Neuronal stem cell (in vitro differentiated cells): Measurements from ENCODE around the gene GNG14.
A peak's percentile ranks its signal among the peaks of the same experiment; 100 is the strongest.

ENCODE experiments used
- DNase-seq: peaks from one replicate; pipeline ENCODE4 v3.0.0-alpha.2; 2013; ENCODE audit warnings: low spot score
- H2AFZ ChIP-seq: one replicate; pipeline ENCODE4 v1.6.1; 2013; ENCODE audit warnings: mild to moderate bottlenecking, low read length, inconsistent platforms
- H2AK5ac ChIP-seq: 2 replicates; pipeline ENCODE4 v1.6.1; 2013; ENCODE audit warnings: low read depth, mild to moderate bottlenecking, inconsistent platforms, low read length, moderate library complexity, mixed read lengths
- H2BK120ac ChIP-seq: 2 replicates; pipeline ENCODE4 v1.6.1; 2013; ENCODE audit warnings: low read depth, mild to moderate bottlenecking, inconsistent platforms, low read length, moderate library complexity, mixed read lengths
- H2BK12ac ChIP-seq: one replicate; pipeline ENCODE4 v1.6.1; 2013; ENCODE audit warnings: low read length, inconsistent platforms
- H2BK15ac ChIP-seq: 2 replicates; pipeline ENCODE4 v1.6.1; 2013; ENCODE audit warnings: mild to moderate bottlenecking, low read length, inconsistent platforms, mixed read lengths
- H2BK5ac ChIP-seq: one replicate; pipeline ENCODE4 v1.6.1; 2013; ENCODE audit warnings: inconsistent platforms, mild to moderate bottlenecking, low read length, moderate library complexity
- H3K14ac ChIP-seq: one replicate; pipeline ENCODE4 v1.6.1; 2013; ENCODE audit warnings: low read length, inconsistent platforms
- H3K18ac ChIP-seq: 2 replicates; pipeline ENCODE4 v1.6.1; 2013; ENCODE audit warnings: low read length, inconsistent platforms
- H3K23ac ChIP-seq: 2 replicates; pipeline ENCODE4 v1.6.1; 2013; ENCODE audit warnings: low read depth, mild to moderate bottlenecking, mixed read lengths, low read length, inconsistent platforms; ENCODE audit not compliant: poor library complexity
- H3K27ac ChIP-seq: replicated peaks from 3 replicates; pipeline ENCODE4 v1.5.1; 2013; ENCODE audit warnings: low read length, inconsistent platforms
- H3K27me3 ChIP-seq, 3 experiments: 2 replicates each; pipeline ENCODE4 v1.6.1; 2013; ENCODE audit warnings: low read length in 3 of 3, mild to moderate bottlenecking in 2 of 3, inconsistent platforms in 1 of 3, low read depth in 1 of 3, mixed read lengths in 1 of 3, moderate library complexity in 1 of 3; ENCODE audit not compliant: control insufficient read depth in 3 of 3, insufficient read depth in 3 of 3
- H3K36me3 ChIP-seq, 2 donors: replicated peaks in 1 of 2; 2 replicates each; pipeline ENCODE4 v1.6.1; 2013; ENCODE audit warnings: low read length in 2 of 2; ENCODE audit not compliant: control insufficient read depth in 2 of 2, insufficient read depth in 2 of 2
- H3K4ac ChIP-seq: 2 replicates; pipeline ENCODE4 v1.6.1; 2013; ENCODE audit warnings: inconsistent platforms, mild to moderate bottlenecking, low read length, moderate library complexity
- H3K4me1 ChIP-seq, 2 donors: 1 replicate in 1 of 2; 2 replicates in 1 of 2; pipeline ENCODE4 v1.6.1; 2013; ENCODE audit warnings: low read length in 2 of 2, low read depth in 1 of 2; ENCODE audit not compliant: control insufficient read depth in 2 of 2, insufficient read depth in 1 of 2
- H3K4me2 ChIP-seq: one replicate; pipeline ENCODE4 v1.6.1; 2013; ENCODE audit warnings: mild to moderate bottlenecking, low read length, inconsistent platforms; ENCODE audit not compliant: insufficient read depth, poor library complexity, severe bottlenecking
- H3K4me3 ChIP-seq, 2 donors: 2 replicates each; pipeline ENCODE4 v1.5.1; 2013; ENCODE audit warnings: low read length in 2 of 2, mild to moderate bottlenecking in 2 of 2, inconsistent platforms in 1 of 2, moderate library complexity in 1 of 2
- H3K79me1 ChIP-seq: one replicate; pipeline ENCODE4 v1.6.1; 2013; ENCODE audit warnings: low read depth, mild to moderate bottlenecking, inconsistent platforms, low read length, moderate library complexity
- H3K9ac ChIP-seq: one replicate; pipeline ENCODE4 v1.6.1; 2013; ENCODE audit warnings: mild to moderate bottlenecking, low read depth, low read length, inconsistent platforms; ENCODE audit not compliant: poor library complexity
- H3K9me3 ChIP-seq, 2 donors: replicated peaks in 1 of 2; 2 replicates each; pipeline versions ENCODE3 to v1.6.1; 2013; ENCODE audit warnings: low read length in 2 of 2, mild to moderate bottlenecking in 2 of 2, inconsistent platforms in 1 of 2, low read depth in 1 of 2, mixed read lengths in 1 of 2, moderate library complexity in 1 of 2; ENCODE audit not compliant: control insufficient read depth in 2 of 2, insufficient read depth in 1 of 2
- H4K8ac ChIP-seq: one replicate; pipeline ENCODE4 v1.6.1; 2013; ENCODE audit warnings: low read depth, mild to moderate bottlenecking, inconsistent platforms, low read length, moderate library complexity
- H4K91ac ChIP-seq: one replicate; pipeline ENCODE4 v1.6.1; 2013; ENCODE audit warnings: low read length, low read depth, mild to moderate bottlenecking, inconsistent platforms; ENCODE audit not compliant: poor library complexity
- whole genome bisulfite sequencing, 2 donors: extraction: QIAGEN DNeasy Blood & Tissue Kit; methylation state at CpG; one replicate each; pipeline ENCODE4 v1.1.7; 2013; ENCODE audit warnings: missing lambda C conversion rate in 2 of 2, mixed read lengths in 1 of 2; ENCODE audit not compliant: insufficient read length in 2 of 2, insufficient replicate concordance in 1 of 2; ENCODE audit errors: extremely low coverage in 2 of 2; 5-methylcytosine and 5-hydroxymethylcytosine counted together

Gene GNG14

DNA sequence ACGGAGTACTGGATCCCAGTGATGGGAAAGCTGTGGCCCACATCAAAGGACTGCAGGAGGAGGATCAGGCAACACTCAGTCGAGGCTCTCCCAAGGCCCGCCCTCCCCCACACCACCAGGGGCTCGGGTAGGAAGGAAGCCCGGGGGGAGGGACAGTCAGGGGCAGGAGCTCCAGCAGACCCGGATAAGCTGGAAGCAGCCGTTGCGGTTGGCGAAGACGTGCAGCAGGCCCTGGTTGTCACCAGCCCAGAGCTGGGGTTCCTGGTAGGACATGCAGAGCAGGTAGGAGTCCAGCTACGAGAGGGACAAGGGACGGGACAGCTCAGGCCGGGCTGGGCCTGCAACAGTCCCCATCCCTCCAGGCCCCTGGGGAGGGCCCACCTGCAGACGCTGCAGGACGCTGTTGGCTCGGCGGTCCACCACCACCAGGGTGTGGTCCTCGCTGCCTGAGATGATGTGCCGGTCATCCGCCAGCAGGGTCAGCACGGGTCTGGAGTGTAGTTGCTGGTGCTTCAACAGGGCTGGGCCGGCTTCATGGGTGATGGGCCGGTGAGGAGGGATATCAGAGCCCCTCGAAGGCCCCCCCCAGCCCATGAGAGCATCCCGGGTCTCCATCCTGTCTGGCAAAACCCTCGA lies 1.9 kb downstream of the GNG14 start:
- Histone ChIP-seq H3K9me3 (no peaks in the 10 kb centered on the region), H2BK5ac (peak overlapping the region; percentile 53), H4K8ac (no peak overlapping the region), H3K4me1 (no peaks in the 10 kb centered on the region), H3K9ac (no peak overlapping the region), H3K36me3 (peaks cover 4% of the 10 kb centered on the region in 2 donors), H3K23ac (no peak overlapping the region), H3K4ac (no peak overlapping the region), H3K14ac (peak overlapping the region; percentile 6), H3K4me3 (no peak overlapping the region), H4K91ac (no peak overlapping the region), H3K18ac (no peak overlapping the region), H2AK5ac (no peak overlapping the region), H2AFZ (no peak overlapping the region), H3K4me2 (no peak overlapping the region), H3K27me3 (no peaks in the 10 kb centered on the region), H3K27ac (no peak overlapping the region), H2BK15ac (no peak overlapping the region), H2BK120ac (peak overlapping the region; percentile 81), H3K79me1 (peaks cover 4% of the 10 kb centered on the region), H2BK12ac (no peak overlapping the region)
- no peak for DNase-seq
- no CpG with 5 or more reads among the region's 26 CpGs for WGBS, 2 donors

DNA sequence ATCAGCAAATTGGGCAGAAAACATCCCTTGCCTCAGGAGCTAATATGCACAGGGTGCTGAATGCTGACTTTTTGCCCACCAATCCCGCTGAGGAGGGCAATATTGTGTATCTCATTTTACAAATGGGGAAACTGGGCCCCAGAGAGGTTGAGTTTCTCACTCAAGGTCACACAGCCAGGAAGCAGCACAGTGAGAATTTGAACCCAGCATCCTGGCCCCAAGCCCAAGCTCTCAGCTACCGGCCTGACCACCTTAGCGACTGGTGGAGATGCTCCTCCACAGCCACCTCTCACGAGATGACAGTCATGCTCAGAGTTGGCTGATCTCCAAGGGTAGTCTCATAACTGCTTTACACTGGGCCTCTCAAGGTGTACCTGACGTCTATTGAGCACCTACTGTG lies 5.2 kb downstream of the GNG14 start:
- no peak overlapping the region for H4K91ac ChIP-seq
- H3K9me3 ChIP-seq, result no peaks in the 10 kb centered on the region
- H3K79me1 ChIP-seq, result peaks cover 4% of the 10 kb centered on the region
- no CpG with 5 or more reads among the region's 5 CpGs for WGBS, 2 donors
- no peak overlapping the region for H2AK5ac ChIP-seq
- H3K23ac ChIP-seq, result no peak overlapping the region
- no peak for DNase-seq
- H3K9ac ChIP-seq, result no peak overlapping the region
- H2BK12ac ChIP-seq, result no peak overlapping the region
- H3K27ac ChIP-seq, result no peak overlapping the region
- no peaks in the 10 kb centered on the region for H3K27me3 ChIP-seq
- H2BK120ac ChIP-seq, result no peak overlapping the region
- H2AFZ ChIP-seq, result no peak overlapping the region
- H3K4me1 ChIP-seq, result peaks cover 3% of the 10 kb centered on the region in 2 donors
- no peak overlapping the region for H3K18ac ChIP-seq
- H2BK5ac ChIP-seq, result no peak overlapping the region
- no peak overlapping the region for H3K14ac ChIP-seq
- peaks cover 4 to 5% of the 10 kb centered on the region in 2 donors for H3K36me3 ChIP-seq
- H4K8ac ChIP-seq, result no peak overlapping the region
- no peak overlapping the region for H3K4me2 ChIP-seq
- no peak overlapping the region for H3K4me3 ChIP-seq
- no peak overlapping the region for H2BK15ac ChIP-seq
- no peak overlapping the region for H3K4ac ChIP-seq

DNA sequence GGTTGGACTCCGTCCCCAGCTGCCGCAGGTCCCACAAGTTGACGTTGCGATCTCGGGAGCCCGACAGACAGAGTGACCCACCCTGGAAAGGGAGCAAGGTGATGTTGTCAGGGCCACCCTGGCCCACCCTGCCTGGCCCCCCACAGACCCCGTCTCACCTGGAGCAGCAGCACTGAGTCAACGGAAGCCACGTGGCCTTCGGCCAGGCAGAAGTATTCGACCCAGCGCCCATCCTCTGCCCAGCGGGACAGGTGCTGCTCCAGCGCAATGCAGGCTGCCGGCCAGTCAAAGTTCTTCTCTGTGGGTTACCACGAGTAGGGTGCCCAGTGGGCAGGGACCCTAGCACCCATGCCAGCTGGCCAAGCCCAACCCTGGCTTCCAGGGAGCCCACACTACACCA lies 6.8 kb downstream of the GNG14 start:
- H3K14ac ChIP-seq, result no peak overlapping the region
- H3K4me2 ChIP-seq, result no peak overlapping the region
- H3K23ac ChIP-seq, result peak overlapping the region; percentile 5
- H4K91ac ChIP-seq, result no peak overlapping the region
- H2AK5ac ChIP-seq, result no peak overlapping the region
- H2AFZ ChIP-seq, result no peak overlapping the region
- no peak overlapping the region for H2BK120ac ChIP-seq
- H3K9ac ChIP-seq, result no peak overlapping the region
- H3K36me3 ChIP-seq, result peaks cover 9 to 20% of the 10 kb centered on the region in 2 donors
- H3K18ac ChIP-seq, result no peak overlapping the region
- H3K27ac ChIP-seq, result no peak overlapping the region
- no peak for DNase-seq
- H3K9me3 ChIP-seq, result no peaks in the 10 kb centered on the region
- H2BK15ac ChIP-seq, result no peak overlapping the region
- H4K8ac ChIP-seq, result no peak overlapping the region
- no peak overlapping the region for H2BK12ac ChIP-seq
- H3K4me3 ChIP-seq, result peak overlapping the region; percentile 23 to 99
- peaks cover 4% of the 10 kb centered on the region for H3K79me1 ChIP-seq
- no CpG with 5 or more reads among the region's 16 CpGs for WGBS, 2 donors
- H3K27me3 ChIP-seq, result no peaks in the 10 kb centered on the region
- no peak overlapping the region for H2BK5ac ChIP-seq
- H3K4me1 ChIP-seq, result peaks cover 3% of the 10 kb centered on the region in 2 donors
- H3K4ac ChIP-seq, result no peak overlapping the region

DNA sequence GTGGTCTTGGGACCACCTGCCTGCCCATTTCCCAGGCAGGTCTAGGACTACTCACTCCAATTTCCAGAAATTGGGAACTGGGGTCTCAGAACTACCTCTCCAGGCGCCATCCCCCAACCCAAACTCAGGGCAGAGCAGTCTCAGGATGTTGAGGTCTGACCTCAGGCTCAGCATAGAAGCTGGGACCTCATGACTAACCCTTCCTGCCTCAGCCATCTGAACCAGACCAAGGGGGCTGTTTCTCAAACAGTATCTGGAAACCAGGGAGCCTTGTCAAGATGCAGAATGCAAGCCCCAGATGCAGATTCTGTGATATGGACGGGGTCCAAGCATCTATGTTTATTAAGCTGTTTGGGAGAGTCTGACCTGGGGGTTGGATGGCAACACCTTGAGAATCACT lies 7.3 kb downstream of the GNG14 start:
- no CpG with 5 or more reads among the region's 2 CpGs for WGBS, 2 donors
- DNase-seq, result no peak
- Histone ChIP-seq H3K18ac (no peak overlapping the region), H3K36me3 (peaks cover 13 to 21% of the 10 kb centered on the region in 2 donors), H3K4ac (no peak overlapping the region), H3K9me3 (no peaks in the 10 kb centered on the region), H4K8ac (no peak overlapping the region), H3K14ac (no peak overlapping the region), H2BK120ac (no peak overlapping the region), H3K27me3 (no peaks in the 10 kb centered on the region), H3K79me1 (peaks cover 2% of the 10 kb centered on the region), H2AK5ac (no peak overlapping the region), H3K23ac (no peak overlapping the region), H3K9ac (no peak overlapping the region), H3K4me3 (peak overlapping the region in 1 of 2 donors; percentile 99), H2AFZ (no peak overlapping the region), H3K27ac (no peak overlapping the region), H3K4me2 (no peak overlapping the region), H4K91ac (no peak overlapping the region), H2BK15ac (no peak overlapping the region), H2BK12ac (no peak overlapping the region), H3K4me1 (peaks cover 3% of the 10 kb centered on the region in 2 donors), H2BK5ac (no peak overlapping the region)
